Ishikawa (cell line): ENCODE results near the gene ERBB4.

Source experiments
- EP300 ChIP-seq: IDR thresholded peaks from 2 replicates; pipeline ENCODE4 v1.6.1; 2012; ENCODE audit warnings: borderline replicate concordance
- RAD21 ChIP-seq: IDR thresholded peaks from 2 replicates; pipeline ENCODE4 v1.6.1; 2012; ENCODE audit warnings: low read depth
- TCF12 ChIP-seq: IDR thresholded peaks from 2 replicates; pipeline ENCODE4 v1.6.1; 2012; ENCODE audit warnings: low read depth

DNA sequence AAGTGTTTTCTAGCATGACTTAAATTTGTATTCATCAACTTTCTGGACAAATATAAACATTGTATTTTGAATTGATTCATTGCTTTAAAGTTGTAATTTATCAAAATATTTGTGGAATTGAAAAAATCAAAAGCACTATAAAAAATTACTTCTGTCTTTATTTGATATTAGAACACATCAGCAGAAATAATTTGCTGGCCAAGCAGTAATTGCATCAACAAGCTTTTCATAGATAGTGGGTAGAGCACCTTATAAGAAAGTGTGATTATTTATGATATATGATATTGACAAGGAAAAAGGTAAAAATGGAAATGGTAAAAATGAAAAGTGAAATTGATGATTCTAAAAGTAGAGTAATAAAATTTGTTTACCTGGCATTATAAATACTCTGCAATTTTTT is 1121.1 kb downstream of the ERBB4 start:
- TF ChIP-seq EP300: no peak
- TF ChIP-seq RAD21: no peak
- no peak for TF ChIP-seq TCF12
